OCI-LY1 (cell line): Measurements from ENCODE around the gene SPTLC2.

Experiments
- H2AFZ ChIP-seq: fragments of 200-600 bp; sonication (generic), shearing (Covaris generic); 2 replicates; pipeline ENCODE4 v1.6.0; 2014; ENCODE audit warnings: antibody characterized with exemption, mild to moderate bottlenecking, low read length
- H3F3A ChIP-seq: fragments of 200-600 bp; sonication (generic), shearing (Covaris generic); 2 replicates; pipeline ENCODE4 v1.6.0; 2014; ENCODE audit warnings: mild to moderate bottlenecking, antibody characterized with exemption, low read length, moderate library complexity; ENCODE audit not compliant: insufficient read depth
- H3K27ac ChIP-seq: fragments of 200-600 bp; sonication (generic); 2 replicates; pipeline ENCODE4 v1.5.1; 2014; ENCODE audit warnings: low read length, mixed run types, mild to moderate bottlenecking, low read depth; ENCODE audit not compliant: poor library complexity, severe bottlenecking
- H3K27me3 ChIP-seq: fragments of 200-600 bp; sonication (generic); 2 replicates; pipeline ENCODE4 v1.6.0; 2014; ENCODE audit warnings: antibody characterized with exemption, mild to moderate bottlenecking, low read length, moderate library complexity; ENCODE audit not compliant: insufficient read depth
- H3K36me3 ChIP-seq: fragments of 200-600 bp; sonication (generic); 2 replicates; pipeline ENCODE4 v1.6.1; 2014; ENCODE audit warnings: mild to moderate bottlenecking, antibody characterized with exemption, low read length, moderate library complexity, mixed read lengths; ENCODE audit not compliant: insufficient read depth
- H3K4me1 ChIP-seq: fragments of 200-600 bp; sonication (generic); 2 replicates; pipeline ENCODE4 v1.5.1; 2014; ENCODE audit warnings: mild to moderate bottlenecking, low read length, moderate library complexity; ENCODE audit not compliant: insufficient read depth, severe bottlenecking
- H3K4me2 ChIP-seq: fragments of 200-600 bp; sonication (generic), shearing (Covaris generic); 2 replicates; pipeline ENCODE4 v1.6.1; 2014; ENCODE audit warnings: low read length
- H3K4me3 ChIP-seq: fragments of 200-600 bp; sonication (generic); 2 replicates; pipeline ENCODE4 v1.5.1; 2014; ENCODE audit warnings: low read length, low read depth, mild to moderate bottlenecking, mixed read lengths; ENCODE audit not compliant: poor library complexity, severe bottlenecking
- H3K79me2 ChIP-seq: fragments of 200-600 bp; shearing (Covaris generic); 2 replicates; pipeline ENCODE4 v1.6.1; 2016; ENCODE audit warnings: mixed run types, low read length, mixed read lengths; ENCODE audit not compliant: insufficient read depth
- H3K9ac ChIP-seq: fragments of 200-600 bp; sonication (generic), shearing (Covaris generic); 2 replicates; pipeline ENCODE4 v1.6.1; 2014; ENCODE audit warnings: mild to moderate bottlenecking, low read length, mixed read lengths
- H3K9me2 ChIP-seq: fragments of 200-600 bp; sonication (generic), shearing (Covaris generic); 2 replicates; pipeline ENCODE4 v1.6.1; 2014; ENCODE audit warnings: low read depth, mild to moderate bottlenecking, low read length, mixed read lengths
- H3K9me3 ChIP-seq: fragments of 200-600 bp; shearing (Covaris generic); 2 replicates; pipeline ENCODE4 v1.6.1; 2014; ENCODE audit warnings: low read length, mixed read lengths
- H4K20me1 ChIP-seq: fragments of 200-600 bp; sonication (generic), shearing (Covaris generic); 2 replicates; pipeline ENCODE4 v1.6.0; 2016; ENCODE audit warnings: mild to moderate bottlenecking, low read length; ENCODE audit not compliant: insufficient read depth
- EZH2 ChIP-seq: fragments of 200-600 bp; sonication (generic), shearing (Covaris generic); IDR thresholded peaks from 2 replicates; pipeline ENCODE4 v1.8.0; 2017; ENCODE audit warnings: borderline replicate concordance, mixed run types, mild to moderate bottlenecking, antibody characterized with exemption, low read length, moderate library complexity, mixed read lengths
- TF ChIP-seq, protein P1 (sequence below): fragments of 200-600 bp; sonication (generic), shearing (Covaris generic); IDR thresholded peaks from 2 replicates; pipeline ENCODE4 v1.5.1; 2017; ENCODE audit warnings: mild to moderate bottlenecking, antibody characterized with exemption, low read length, moderate library complexity, mixed read lengths

Gene SPTLC2

DNA sequence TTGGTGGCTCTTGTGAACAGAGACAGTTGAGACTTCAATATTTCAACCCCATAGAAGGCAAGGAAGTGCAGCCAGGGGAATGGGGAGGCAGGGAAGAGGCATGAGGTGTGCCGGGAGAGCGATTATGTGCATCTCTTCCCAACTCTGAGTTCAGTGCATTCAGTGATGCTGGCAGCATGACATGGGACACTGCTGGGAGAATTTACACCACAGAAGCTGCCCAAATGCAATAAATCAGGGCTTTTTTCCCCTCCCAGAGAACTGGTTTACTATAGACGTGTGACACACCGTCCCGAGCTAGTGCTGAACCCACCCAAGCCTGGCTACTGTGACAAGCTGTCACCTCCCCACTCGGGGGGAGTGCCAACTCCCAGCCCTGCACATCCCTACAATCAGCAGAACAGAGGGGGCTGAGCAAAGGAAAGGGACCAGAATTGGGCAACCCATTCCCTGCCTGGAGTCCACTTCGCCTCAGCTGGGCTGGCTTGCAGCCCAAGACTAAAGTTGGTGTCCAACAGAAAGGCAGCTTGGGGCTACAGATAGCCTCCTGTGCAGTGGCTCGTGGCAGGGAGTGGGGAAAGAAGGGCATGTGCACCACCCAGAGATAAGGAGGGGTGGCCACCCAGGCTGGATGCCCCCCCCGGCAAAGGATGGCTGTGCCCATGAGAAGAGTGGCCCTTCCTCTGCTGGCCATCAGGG, 141.8 kb downstream of the SPTLC2 start:
- no peak overlapping the region for H3K27ac ChIP-seq
- H3K4me1 ChIP-seq = no peaks in the 10 kb centered on the region
- no peak overlapping the region for H3K4me2 ChIP-seq
- H3K9ac ChIP-seq = no peak overlapping the region
- no peaks in the 10 kb centered on the region for H3K9me2 ChIP-seq
- H3K9me3 ChIP-seq = no peaks in the 10 kb centered on the region
- no peak overlapping the region for H3K4me3 ChIP-seq
- peaks cover 5% of the 10 kb centered on the region for H3K36me3 ChIP-seq
- H3K79me2 ChIP-seq = no peaks in the 10 kb centered on the region
- H3K27me3 ChIP-seq = no peaks in the 10 kb centered on the region
- no peaks in the 10 kb centered on the region for H4K20me1 ChIP-seq
- no peak overlapping the region for H2AFZ ChIP-seq
- TF ChIP-seq, protein P1, sequence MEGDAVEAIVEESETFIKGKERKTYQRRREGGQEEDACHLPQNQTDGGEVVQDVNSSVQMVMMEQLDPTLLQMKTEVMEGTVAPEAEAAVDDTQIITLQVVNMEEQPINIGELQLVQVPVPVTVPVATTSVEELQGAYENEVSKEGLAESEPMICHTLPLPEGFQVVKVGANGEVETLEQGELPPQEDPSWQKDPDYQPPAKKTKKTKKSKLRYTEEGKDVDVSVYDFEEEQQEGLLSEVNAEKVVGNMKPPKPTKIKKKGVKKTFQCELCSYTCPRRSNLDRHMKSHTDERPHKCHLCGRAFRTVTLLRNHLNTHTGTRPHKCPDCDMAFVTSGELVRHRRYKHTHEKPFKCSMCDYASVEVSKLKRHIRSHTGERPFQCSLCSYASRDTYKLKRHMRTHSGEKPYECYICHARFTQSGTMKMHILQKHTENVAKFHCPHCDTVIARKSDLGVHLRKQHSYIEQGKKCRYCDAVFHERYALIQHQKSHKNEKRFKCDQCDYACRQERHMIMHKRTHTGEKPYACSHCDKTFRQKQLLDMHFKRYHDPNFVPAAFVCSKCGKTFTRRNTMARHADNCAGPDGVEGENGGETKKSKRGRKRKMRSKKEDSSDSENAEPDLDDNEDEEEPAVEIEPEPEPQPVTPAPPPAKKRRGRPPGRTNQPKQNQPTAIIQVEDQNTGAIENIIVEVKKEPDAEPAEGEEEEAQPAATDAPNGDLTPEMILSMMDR = no peak
- TF ChIP-seq EZH2 = no peak
- no peaks in the 10 kb centered on the region for H3F3A ChIP-seq

DNA sequence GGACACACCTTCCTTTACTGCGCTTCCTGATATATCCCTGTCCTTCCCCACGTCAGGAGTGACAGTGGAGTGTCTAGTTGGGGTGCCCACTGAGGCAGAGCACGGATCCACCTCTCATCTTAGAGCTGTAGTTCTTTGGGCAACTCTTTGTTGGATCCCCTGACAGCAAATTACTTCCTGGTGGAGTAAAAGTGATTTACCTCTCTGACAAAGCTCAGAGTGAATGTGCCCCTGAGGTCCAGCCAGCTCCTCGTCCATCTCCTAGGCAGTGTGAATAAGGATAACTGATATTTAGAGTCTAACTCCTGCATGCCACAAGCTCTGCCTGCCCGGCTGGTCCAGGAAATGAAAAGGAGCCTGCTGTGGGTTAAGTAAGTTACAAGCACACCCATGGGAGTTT, 142.5 kb downstream of the SPTLC2 start:
- no peak overlapping the region for H3K9ac ChIP-seq
- H3K9me2 ChIP-seq = no peaks in the 10 kb centered on the region
- no peaks in the 10 kb centered on the region for H3K27me3 ChIP-seq
- H3K36me3 ChIP-seq = peaks cover 12% of the 10 kb centered on the region
- no peaks in the 10 kb centered on the region for H3F3A ChIP-seq
- H3K9me3 ChIP-seq = no peaks in the 10 kb centered on the region
- no peaks in the 10 kb centered on the region for H4K20me1 ChIP-seq
- no peak overlapping the region for H3K4me2 ChIP-seq
- H3K4me1 ChIP-seq = no peaks in the 10 kb centered on the region
- H3K27ac ChIP-seq = no peak overlapping the region
- H3K4me3 ChIP-seq = no peak overlapping the region
- H3K79me2 ChIP-seq = no peaks in the 10 kb centered on the region
- TF ChIP-seq, protein P1 = no peak
- TF ChIP-seq EZH2 = no peak
- no peak overlapping the region for H2AFZ ChIP-seq

- Histone ChIP-seq H3K9me2 (no peaks in the 10 kb centered on the region), H3K9ac (no peak overlapping the region), H3F3A (no peaks in the 10 kb centered on the region), H3K4me1 (no peaks in the 10 kb centered on the region), H3K4me3 (no peak overlapping the region), H3K9me3 (no peaks in the 10 kb centered on the region), H3K36me3 (peaks cover 47% of the 10 kb centered on the region), H3K79me2 (no peaks in the 10 kb centered on the region), H4K20me1 (no peaks in the 10 kb centered on the region), H2AFZ (no peak overlapping the region), H3K27me3 (no peaks in the 10 kb centered on the region), H3K4me2 (no peak overlapping the region), H3K27ac (no peak overlapping the region)
- TF ChIP-seq, protein P1 = no peak
- no peak for TF ChIP-seq EZH2
These were observed 146.1 kb downstream of the SPTLC2 start for GRCh38 chr14:77470224-77470870.
